Measurements from ENCODE around the gene GON7. TPM values are rescaled to one million over a fixed set of nuclear protein-coding genes. Genes with fewer than 3 reads are reported as not detected.

GON7 gene
- total RNA-seq, 6 experiments from 2014 or later = 7.9 to 10.1 (median 9.1) TPM

GRCh38 chr14:93214598-93214997, 7.7 kb upstream of the GON7 start:
- peaks cover 4% of the 10 kb centered on the region; the same call in 1 of the 2 replicates for H3K36me3 Mint-ChIP-seq (ENCODE audit: low read depth)
- no peak overlapping the region for H3K27ac Mint-ChIP-seq
- H3K9me3 Mint-ChIP-seq = no peaks in the 10 kb centered on the region
- TF ChIP-seq CTCF (IDR thresholded peaks at IDR 0.05) = no peak
- no peak overlapping the region for H3K4me3 Mint-ChIP-seq
- no peak for DNase-seq
- H3K27me3 Mint-ChIP-seq (ENCODE audit: insufficient read depth) = no peaks in the 10 kb centered on the region
- peaks cover under 1% of the 10 kb centered on the region for H3K4me1 Mint-ChIP-seq (ENCODE audit: low read depth)

- TF ChIP-seq CTCF (IDR thresholded peaks at IDR 0.05) = no peak
- DNase-seq = no peak
- no peak overlapping the region for H3K27ac Mint-ChIP-seq
- peaks cover 1% of the 10 kb centered on the region; the same call in 1 of the 2 replicates for H3K27me3 Mint-ChIP-seq (ENCODE audit: insufficient read depth)
- no peak overlapping the region for H3K4me3 Mint-ChIP-seq
- no peaks in the 10 kb centered on the region for H3K36me3 Mint-ChIP-seq (ENCODE audit: low read depth)
- peaks cover 20% of the 10 kb centered on the region for H3K4me1 Mint-ChIP-seq (ENCODE audit: low read depth)
- H3K9me3 Mint-ChIP-seq = no peaks in the 10 kb centered on the region
Measured at GRCh38 chr14:93212432-93212831, 5.6 kb upstream of the GON7 start.

DNA sequence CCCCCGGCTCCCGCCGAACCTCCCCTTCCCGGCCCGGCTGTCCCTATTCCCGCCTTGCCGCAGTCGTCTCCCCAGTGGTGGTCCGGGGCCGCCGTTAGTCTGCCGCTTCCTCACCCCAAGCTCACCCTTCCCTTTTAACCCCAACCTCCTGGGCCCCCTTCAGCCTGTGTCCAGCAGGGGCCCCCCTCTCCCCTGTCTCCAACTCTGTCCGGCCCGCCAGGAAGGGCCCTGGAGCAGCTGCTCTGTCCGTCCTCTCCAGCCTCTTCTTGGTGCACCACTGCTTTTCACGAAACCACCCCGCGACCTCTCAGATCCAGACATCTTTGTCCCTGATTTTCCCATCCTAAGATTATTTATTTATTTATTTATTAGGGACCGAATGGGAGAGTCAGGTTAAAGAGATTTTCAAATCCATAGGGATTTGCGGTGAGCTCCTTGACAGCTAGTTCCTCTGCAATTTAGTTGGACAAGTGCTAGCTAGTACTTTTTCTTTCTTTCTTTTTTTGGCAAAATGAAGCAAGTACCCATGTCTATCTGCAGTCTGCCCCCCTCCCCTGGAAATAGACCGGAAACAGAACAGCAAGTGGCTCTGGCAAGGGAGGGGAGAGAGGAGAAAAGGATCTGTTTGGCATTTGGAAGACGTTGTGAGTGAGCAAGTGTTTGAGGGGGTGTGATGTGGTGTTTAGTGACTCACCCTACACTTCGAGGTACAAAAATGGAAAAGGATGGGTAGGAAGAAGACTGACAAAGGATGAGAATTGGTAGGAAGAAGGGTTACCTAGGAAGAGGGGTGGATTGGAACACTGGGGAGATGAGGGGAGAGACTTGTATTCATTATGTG, 823 bp upstream of the GON7 start:
- DNase-seq = peak; percentile 40
- H3K27me3 Mint-ChIP-seq (ENCODE audit: insufficient read depth) = peaks cover 1% of the 10 kb centered on the region; the same call in 1 of the 2 replicates
- peaks cover 33% of the 10 kb centered on the region for H3K4me1 Mint-ChIP-seq (ENCODE audit: low read depth)
- 0 out of 2 replicates have a peak, but pooled peaks cover 5% of the 10 kb centered on the region for H3K36me3 Mint-ChIP-seq (ENCODE audit: low read depth)
- peak overlapping the region; percentile 90 for H3K4me3 Mint-ChIP-seq
- H3K27ac Mint-ChIP-seq = peak overlapping the region; percentile 77
- TF ChIP-seq CTCF (IDR thresholded peaks at IDR 0.05) = peak; percentile 60
- no peaks in the 10 kb centered on the region for H3K9me3 Mint-ChIP-seq

- Mint-ChIP-seq H3K4me3 (no peak overlapping the region), H3K9me3 (no peaks in the 10 kb centered on the region), H3K36me3 (ENCODE audit: low read depth) (no peaks in the 10 kb centered on the region), H3K4me1 (ENCODE audit: low read depth) (peaks cover 7% of the 10 kb centered on the region), H3K27ac (no peak overlapping the region), H3K27me3 (ENCODE audit: insufficient read depth) (no peaks in the 10 kb centered on the region)
- DNase-seq = no peak
- no peak for TF ChIP-seq CTCF (IDR thresholded peaks at IDR 0.05)
Measured at GRCh38 chr14:93201155-93201704, 5.6 kb downstream of the GON7 start.

GRCh38 chr14:93200553-93200952, 6.3 kb downstream of the GON7 start:
- DNase-seq = no peak
- no peak for TF ChIP-seq CTCF (IDR thresholded peaks at IDR 0.05)
- Mint-ChIP-seq H3K9me3 (no peaks in the 10 kb centered on the region), H3K27ac (no peak overlapping the region), H3K4me1 (ENCODE audit: low read depth) (peaks cover 1% of the 10 kb centered on the region), H3K4me3 (no peak overlapping the region), H3K36me3 (ENCODE audit: low read depth) (no peaks in the 10 kb centered on the region), H3K27me3 (ENCODE audit: insufficient read depth) (no peaks in the 10 kb centered on the region)

All from HFFc6 (cell line).